GM18870 (cell line): Measurements from ENCODE around the gene CERT1.
A peak's percentile ranks its signal among the peaks of the same experiment; 100 is the strongest.

ENCODE experiments used
- ATAC-seq: cut with Tn5 transposase; IDR thresholded peaks from one replicate; pipeline ENCODE4 v1.9.1; 2021; ENCODE audit warnings: moderate library complexity; ENCODE audit not compliant: unreplicated experiment

CERT1 gene

GRCh38 chr5:75481024-75481423 is 30.4 kb downstream of the CERT1 start:
- no peak for ATAC-seq

DNA sequence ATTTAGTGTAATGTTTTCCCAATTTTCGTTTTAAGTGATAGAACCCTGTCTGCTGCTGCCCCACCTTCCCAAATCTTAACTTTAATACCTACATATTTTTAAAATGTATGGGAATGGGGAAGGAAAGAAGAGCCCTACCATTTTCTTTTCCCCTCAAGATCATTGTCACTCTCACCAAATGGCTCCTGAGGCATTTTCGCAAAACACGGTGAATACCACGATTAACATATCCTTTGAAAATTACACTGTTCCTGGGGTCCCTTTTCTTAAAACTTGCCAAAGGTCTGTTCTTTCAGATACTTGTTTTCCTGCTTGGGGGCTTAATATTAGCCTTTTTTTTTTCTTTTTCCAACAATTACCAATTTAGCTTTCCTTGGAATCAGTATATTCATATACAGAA is 36.1 kb downstream of the CERT1 start:
- ATAC-seq = no peak

- no peak for ATAC-seq
Measured at GRCh38 chr5:75473463-75473862, 38.0 kb downstream of the CERT1 start.

- ATAC-seq = no peak
Measured at GRCh38 chr5:75472973-75473372, 38.5 kb downstream of the CERT1 start.

DNA sequence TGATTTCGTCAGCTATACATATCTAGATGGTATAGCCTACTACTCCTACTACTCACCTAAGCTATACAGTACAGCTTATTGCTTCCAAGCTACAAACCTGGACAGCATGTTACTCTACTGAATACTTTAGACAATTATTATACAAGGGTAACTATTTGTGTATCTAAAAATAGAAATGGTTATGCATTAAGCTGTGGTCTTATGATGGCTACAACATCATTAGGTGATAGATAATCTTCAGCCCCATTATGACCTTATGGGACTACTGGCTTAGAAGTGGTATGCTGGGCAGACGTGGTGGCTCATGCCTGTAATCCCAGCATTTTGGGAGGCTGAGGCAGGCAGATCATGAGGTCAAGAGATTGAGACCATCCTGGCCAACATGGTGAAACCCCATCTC is 40.2 kb downstream of the CERT1 start:
- ATAC-seq = no peak

- ATAC-seq = no peak
Measured at GRCh38 chr5:75469017-75469416, 42.4 kb downstream of the CERT1 start.

DNA sequence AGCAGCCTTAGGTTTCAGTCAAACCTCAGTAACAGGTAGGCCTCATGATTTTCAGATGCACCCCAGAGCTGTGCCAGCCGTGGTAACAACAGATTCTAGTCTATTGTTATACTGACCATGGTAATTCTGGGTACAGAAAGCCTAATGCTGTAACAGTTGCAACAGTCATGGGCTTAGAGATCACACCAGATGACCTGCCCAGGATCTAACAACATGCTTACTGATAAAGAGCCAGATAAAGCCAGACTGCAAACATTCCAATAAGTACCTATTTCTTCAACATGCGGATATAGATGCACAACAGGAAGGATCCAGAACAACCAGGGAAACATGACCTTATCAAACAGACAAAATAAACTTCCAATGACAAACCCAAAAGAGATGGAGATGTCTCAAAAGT is 42.8 kb downstream of the CERT1 start:
- ATAC-seq = no peak

GRCh38 chr5:75466006-75466716 is 45.3 kb downstream of the CERT1 start:
- ATAC-seq = no peak

DNA sequence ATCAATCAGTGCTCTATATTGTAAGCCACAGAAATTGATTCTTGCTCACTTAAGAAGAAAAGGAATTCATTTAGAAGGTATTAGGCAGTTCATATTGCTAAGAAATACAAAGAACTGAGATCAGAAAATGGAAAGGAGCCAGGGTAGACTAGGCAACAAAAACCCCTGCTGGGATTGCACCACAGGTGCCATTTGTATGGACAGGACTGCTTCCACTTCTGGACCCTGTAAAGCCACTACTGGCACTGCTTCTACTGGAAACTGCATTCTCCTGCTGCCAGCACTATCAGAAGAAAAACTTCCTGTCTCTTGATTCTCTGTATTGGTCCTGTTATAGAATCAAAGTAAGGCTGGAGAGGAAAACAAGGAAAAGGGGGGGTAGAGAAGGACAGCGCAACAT is 45.9 kb downstream of the CERT1 start:
- ATAC-seq = no peak

- ATAC-seq = no peak
Measured at GRCh38 chr5:75463726-75464125, 47.7 kb downstream of the CERT1 start.

GRCh38 chr5:75461679-75462078 is 49.8 kb downstream of the CERT1 start:
- no peak for ATAC-seq

- ATAC-seq = peak; percentile 66
Measured at GRCh38 chr5:75460942-75461610, 50.4 kb downstream of the CERT1 start.

- ATAC-seq = peak; percentile 20
Measured at GRCh38 chr5:75460532-75460931, 50.9 kb downstream of the CERT1 start.

DNA sequence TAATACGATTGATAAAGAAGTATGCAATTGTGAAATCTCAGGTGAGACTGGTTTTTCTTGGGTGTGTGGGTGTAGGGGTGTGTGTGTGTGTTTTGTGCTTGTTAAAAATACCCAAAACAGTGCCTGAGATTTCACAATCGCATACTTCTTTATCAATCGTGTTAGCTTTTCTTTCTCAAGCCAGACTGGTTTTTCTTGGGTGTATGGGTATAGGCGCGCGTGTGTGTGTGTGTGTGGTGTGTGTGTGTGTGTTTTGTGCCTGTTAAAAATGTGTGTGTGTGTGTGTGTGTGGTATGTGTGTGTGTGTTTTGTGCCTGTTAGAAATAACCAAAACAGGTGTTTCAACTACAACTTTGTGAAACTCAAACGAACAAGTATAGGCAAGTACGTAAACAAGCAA is 53.7 kb downstream of the CERT1 start:
- no peak for ATAC-seq

- no peak for ATAC-seq
Measured at GRCh38 chr5:75457161-75457560, 54.3 kb downstream of the CERT1 start.

GRCh38 chr5:75450069-75450468 is 61.4 kb downstream of the CERT1 start:
- no peak for ATAC-seq

- ATAC-seq = no peak
Measured at GRCh38 chr5:75446068-75446467, 65.4 kb downstream of the CERT1 start.

DNA sequence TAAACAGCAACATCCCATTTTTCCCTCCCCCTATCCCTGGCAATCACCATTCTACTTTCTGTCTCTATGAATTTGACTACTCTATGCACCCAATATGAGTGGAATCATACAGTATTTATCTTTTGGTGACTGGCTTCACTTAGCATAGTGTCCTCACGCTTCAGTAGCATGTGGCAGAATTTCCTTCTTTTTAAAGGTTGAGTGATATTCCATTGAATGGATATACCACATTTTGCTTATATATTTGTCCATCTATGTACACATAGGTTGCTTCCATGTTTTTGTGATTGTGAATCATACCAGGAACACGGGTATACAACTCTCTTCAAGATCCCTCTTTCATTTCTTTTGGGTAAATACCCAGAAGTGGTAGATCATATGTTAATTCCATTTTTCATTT is 69.9 kb downstream of the CERT1 start:
- ATAC-seq = no peak

DNA sequence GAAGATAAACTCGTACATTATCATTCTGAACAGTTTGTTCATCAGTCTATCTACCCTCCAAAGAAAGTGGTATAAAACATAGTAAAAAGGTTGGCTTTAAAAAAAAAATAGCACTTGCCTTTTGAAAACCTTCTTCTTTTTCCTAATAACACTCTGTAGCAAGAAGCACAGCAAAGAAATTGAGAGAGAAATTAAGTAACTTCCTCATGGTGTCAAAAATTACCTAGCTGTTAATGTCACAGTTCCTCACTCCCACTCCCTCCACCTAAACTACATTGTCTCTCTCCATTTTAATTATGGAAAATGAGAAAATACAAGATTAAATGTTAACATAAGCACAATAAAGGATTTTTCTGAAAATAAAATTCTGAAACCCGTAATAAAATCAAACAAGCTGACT is 72.2 kb downstream of the CERT1 start:
- ATAC-seq = no peak

DNA sequence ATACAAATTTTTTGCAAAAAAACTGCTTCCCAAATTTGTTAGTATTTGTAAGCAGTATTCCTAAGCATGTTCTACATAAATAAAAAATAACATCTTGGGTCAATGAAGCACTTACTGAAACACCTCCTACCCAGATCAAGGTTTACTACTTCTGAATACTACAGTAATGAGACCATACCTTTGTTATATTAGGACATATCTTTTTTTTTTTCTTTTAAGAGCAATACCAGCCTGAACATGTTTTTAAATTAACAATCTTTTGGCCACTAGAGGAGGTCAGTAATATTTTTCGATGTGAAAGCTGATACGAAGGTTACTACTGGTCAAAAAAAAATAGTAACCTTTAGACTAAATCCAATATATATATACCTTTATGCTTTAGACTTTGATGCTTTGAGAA is 72.7 kb downstream of the CERT1 start:
- no peak for ATAC-seq

- no peak for ATAC-seq
Measured at GRCh38 chr5:75435096-75435495, 76.3 kb downstream of the CERT1 start.

DNA sequence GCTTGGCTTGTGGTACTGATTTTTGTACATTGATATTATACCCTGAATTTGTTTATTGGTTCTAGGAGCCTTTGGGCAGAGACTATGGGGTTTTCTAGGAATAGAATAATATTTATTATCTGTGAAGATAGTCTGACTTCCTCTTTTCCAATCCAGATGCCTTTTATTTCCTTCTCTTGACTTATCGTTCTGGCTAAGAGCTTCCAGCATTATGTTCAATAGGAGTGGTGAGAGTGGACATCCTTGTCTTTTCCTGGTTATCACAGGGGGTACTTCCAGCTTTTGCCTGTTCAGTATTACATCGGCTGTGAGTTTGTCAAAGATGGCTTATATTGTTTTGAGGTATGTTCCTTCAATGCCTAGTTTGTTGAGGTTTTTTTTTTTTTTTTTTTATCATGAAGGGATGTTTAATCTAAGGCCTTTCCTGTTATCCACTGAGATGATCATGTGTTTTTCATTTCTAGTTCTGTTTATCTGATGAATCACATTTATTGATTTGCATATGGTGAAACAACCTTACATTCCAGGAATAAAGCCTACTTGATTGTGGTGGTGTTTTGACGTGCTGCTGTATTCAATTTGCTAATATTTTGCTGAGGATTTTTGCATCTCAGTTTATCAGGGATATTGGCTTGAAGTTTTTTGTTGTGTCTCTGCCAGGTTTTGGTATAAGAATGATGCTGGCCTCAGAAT is 77.5 kb downstream of the CERT1 start:
- ATAC-seq = no peak
